CD14-positive monocyte (primary cell): ENCODE measurements around the gene TANGO2. TPM values are rescaled to one million over a fixed set of nuclear protein-coding genes. Genes with fewer than 3 reads are reported as not detected.

Experiments
- DNase-seq, 3 donors: peaks; one replicate each; pipeline ENCODE4 v3.0.0-alpha.2; 2011 to 2022
- H2AFZ ChIP-seq: 2 replicates; pipeline ENCODE4 v1.6.0; 2012; ENCODE audit warnings: mild to moderate bottlenecking, low read depth, low read length, inconsistent platforms; ENCODE audit not compliant: insufficient read depth, poor library complexity, severe bottlenecking
- H3K27ac ChIP-seq, 2 donors: 1 replicate in 1 of 2; 2 replicates in 1 of 2; pipeline ENCODE4 v1.5.1; 2012 to 2013; ENCODE audit warnings: low read length in 2 of 2, control low read depth in 1 of 2, inconsistent platforms in 1 of 2, low read depth in 1 of 2, mild to moderate bottlenecking in 1 of 2
- H3K27me3 ChIP-seq, 2 donors: one replicate each; pipeline versions ENCODE4 v1.6.0 to v1.6.1; 2011 to 2013; ENCODE audit warnings: low read length in 2 of 2; ENCODE audit not compliant: control insufficient read depth in 2 of 2, insufficient read depth in 2 of 2
- H3K36me3 ChIP-seq, 2 donors: replicated peaks in 1 of 2; 1 replicate in 1 of 2; 2 replicates in 1 of 2; pipeline versions ENCODE4 v1.5.1 to v1.6.1; 2012 to 2013; ENCODE audit warnings: low read length in 2 of 2, control low read depth in 1 of 2, inconsistent platforms in 1 of 2, mild to moderate bottlenecking in 1 of 2; ENCODE audit not compliant: insufficient read depth in 2 of 2, control insufficient read depth in 1 of 2
- H3K4me1 ChIP-seq, 2 donors: 1 replicate in 1 of 2; 2 replicates in 1 of 2; pipeline versions ENCODE4 v1.5.1 to v1.6.1; 2012 to 2013; ENCODE audit warnings: low read length in 2 of 2, control low read depth in 1 of 2, inconsistent platforms in 1 of 2, mild to moderate bottlenecking in 1 of 2, moderate library complexity in 1 of 2; ENCODE audit not compliant: insufficient read depth in 2 of 2, control insufficient read depth in 1 of 2
- H3K4me2 ChIP-seq: replicated peaks from 2 replicates; pipeline ENCODE3; 2012; ENCODE audit warnings: low read length, moderate library complexity, mild to moderate bottlenecking; ENCODE audit not compliant: poor library complexity, severe bottlenecking; ENCODE audit errors: extremely low read depth
- H3K4me3 ChIP-seq, 3 experiments: fragments of 200-600 bp in 1 of 3; sonication (generic) in 1 of 3; replicated peaks in 1 of 3; 1 replicate in 2 of 3; 2 replicates in 1 of 3; pipeline ENCODE4 v1.5.1; 2011 to 2013; ENCODE audit warnings: low read length in 3 of 3, mild to moderate bottlenecking in 3 of 3, control low read depth in 2 of 3, low read depth in 2 of 3, inconsistent platforms in 1 of 3, moderate library complexity in 1 of 3
- H3K79me2 ChIP-seq: 2 replicates; pipeline ENCODE4 v1.6.0; 2012; ENCODE audit warnings: mild to moderate bottlenecking, control low read depth, inconsistent platforms, low read length, moderate library complexity; ENCODE audit not compliant: insufficient read depth
- H3K9ac ChIP-seq: 2 replicates; pipeline ENCODE4 v1.6.0; 2017; ENCODE audit warnings: low read length, mild to moderate bottlenecking; ENCODE audit not compliant: insufficient read depth, poor library complexity, severe bottlenecking
- H3K9me3 ChIP-seq, 2 donors: replicated peaks in 1 of 2; 1 replicate in 1 of 2; 2 replicates in 1 of 2; pipeline versions ENCODE4 v1.5.1 to v1.6.1; 2012 to 2013; ENCODE audit warnings: low read length in 2 of 2, control low read depth in 1 of 2; ENCODE audit not compliant: control insufficient read depth in 1 of 2, insufficient read depth in 1 of 2
- H4K20me1 ChIP-seq: 2 replicates; pipeline ENCODE4 v1.6.0; 2012; ENCODE audit warnings: mild to moderate bottlenecking, low read length, control low read depth, moderate library complexity; ENCODE audit not compliant: insufficient read depth
- H3K27ac Mint-ChIP-seq, 7 donors: one replicate each; pipeline ENCODE4 v1.8.0; 2020; ENCODE audit warnings: mild to moderate bottlenecking in 7 of 7, mixed read lengths in 7 of 7, moderate library complexity in 6 of 7, inconsistent platforms in 2 of 7
- H3K27me3 Mint-ChIP-seq, 3 donors: one replicate each; pipeline ENCODE4 v1.8.0; 2021 to 2022; ENCODE audit warnings: low read depth in 3 of 3, mild to moderate bottlenecking in 3 of 3, mixed read lengths in 3 of 3, moderate library complexity in 3 of 3, inconsistent platforms in 1 of 3
- H3K36me3 Mint-ChIP-seq, 2 donors: one replicate each; pipeline ENCODE4 v1.8.0; 2020; ENCODE audit warnings: mixed read lengths in 2 of 2, inconsistent platforms in 1 of 2, mild to moderate bottlenecking in 1 of 2
- H3K4me1 Mint-ChIP-seq: one replicate; pipeline ENCODE4 v1.8.0; 2020; ENCODE audit warnings: mild to moderate bottlenecking, mixed read lengths
- H3K4me3 Mint-ChIP-seq, 2 donors: one replicate each; pipeline ENCODE4 v1.8.0; 2020; ENCODE audit warnings: mild to moderate bottlenecking in 2 of 2, mixed read lengths in 2 of 2, moderate library complexity in 1 of 2
- H3K9me3 Mint-ChIP-seq, 7 donors: one replicate each; pipeline ENCODE4 v1.8.0; 2020 to 2022; ENCODE audit warnings: mixed read lengths in 7 of 7, mild to moderate bottlenecking in 6 of 7, moderate library complexity in 6 of 7, inconsistent platforms in 2 of 7
- WGBS: methylation state at CpG from one replicate; pipeline ENCODE4 v1.1.5; 2013; ENCODE audit warnings: missing lambda C conversion rate; ENCODE audit not compliant: insufficient coverage; 5-methylcytosine and 5-hydroxymethylcytosine counted together
- intact Hi-C, 2 donors: fragments of 100-400 bp; cut with micrococcal nuclease; formaldehyde crosslinking; loops; one replicate each; pipeline versions ENCODE4 v1.15.0 to v1.15.1; 2023
- polyA plus RNA-seq, 3 donors: library from polyadenylated mRNA; depleted of rRNA in 1 of 3; unstranded in 2 of 3; stranded (reverse) in 1 of 3; fragments of 300-500 nt in 2 of 3; fragments of >200 nt in 1 of 3; fragmentation: Illumina TruSeq in 2 of 3; gene quantifications; 1 replicate in 2 of 3; 2 replicates in 1 of 3; pipeline ENCODE4 v1.2.3, GENCODE V29; 2012 to 2021
- TF ChIP-seq, protein P1 (sequence below): fragments of 200-600 bp; IDR thresholded peaks from one replicate; pipeline ENCODE4 v1.8.0; 2022; ENCODE audit warnings: antibody characterized with exemption, mild to moderate bottlenecking

The TANGO2 gene
- polyA plus RNA-seq, 3 donors, result 56.4 to 94.9 (median 58.2) TPM

DNA sequence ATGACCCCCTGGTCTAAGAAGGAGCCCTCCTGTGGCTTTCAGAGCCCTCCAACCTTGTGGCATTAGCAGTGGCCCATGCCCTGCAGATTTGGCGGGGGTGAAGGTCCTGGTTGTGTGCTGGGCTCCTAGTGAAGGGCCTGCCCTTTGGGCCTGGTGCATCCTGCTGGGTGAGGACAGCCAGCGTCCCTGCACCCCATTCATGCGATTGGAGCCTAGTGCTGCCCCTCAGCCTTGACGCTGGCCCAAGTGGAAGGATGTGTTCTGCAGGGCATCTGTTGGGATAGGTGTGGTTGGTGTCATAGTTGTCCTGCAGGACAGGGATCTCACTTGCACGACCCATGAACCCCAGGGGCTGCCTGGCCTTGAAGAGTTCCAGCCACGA lies 31.0 kb downstream of the TANGO2 start:
- Histone ChIP-seq H3K27ac (no peak overlapping the region), H3K4me3 (no peak overlapping the region), H2AFZ (no peak overlapping the region), H3K27me3 (no peaks in the 10 kb centered on the region), H3K79me2 (peaks cover 6% of the 10 kb centered on the region), H4K20me1 (peaks cover 54% of the 10 kb centered on the region), H3K4me2 (no peak overlapping the region), H3K4me1 (no peaks in the 10 kb centered on the region), H3K9ac (no peak overlapping the region), H3K9me3 (peaks cover 11 to 12% of the 10 kb centered on the region in 2 donors), H3K36me3 (peaks cover 84 to 88% of the 10 kb centered on the region in 2 donors)
- Mint-ChIP-seq H3K4me1 (no peaks in the 10 kb centered on the region), H3K36me3 (peaks cover 79 to 97% of the 10 kb centered on the region in 2 donors), H3K4me3 (no peak overlapping the region), H3K9me3 (peaks cover 11 to 17% (median 13%) of the 10 kb centered on the region in 7 donors), H3K27me3 (no peaks in the 10 kb centered on the region), H3K27ac (peak overlapping the region in 1 of 7 donors; percentile 58)
- 98% methylated on average over 6 of the region's 6 CpGs for WGBS
- TF ChIP-seq, protein P1, sequence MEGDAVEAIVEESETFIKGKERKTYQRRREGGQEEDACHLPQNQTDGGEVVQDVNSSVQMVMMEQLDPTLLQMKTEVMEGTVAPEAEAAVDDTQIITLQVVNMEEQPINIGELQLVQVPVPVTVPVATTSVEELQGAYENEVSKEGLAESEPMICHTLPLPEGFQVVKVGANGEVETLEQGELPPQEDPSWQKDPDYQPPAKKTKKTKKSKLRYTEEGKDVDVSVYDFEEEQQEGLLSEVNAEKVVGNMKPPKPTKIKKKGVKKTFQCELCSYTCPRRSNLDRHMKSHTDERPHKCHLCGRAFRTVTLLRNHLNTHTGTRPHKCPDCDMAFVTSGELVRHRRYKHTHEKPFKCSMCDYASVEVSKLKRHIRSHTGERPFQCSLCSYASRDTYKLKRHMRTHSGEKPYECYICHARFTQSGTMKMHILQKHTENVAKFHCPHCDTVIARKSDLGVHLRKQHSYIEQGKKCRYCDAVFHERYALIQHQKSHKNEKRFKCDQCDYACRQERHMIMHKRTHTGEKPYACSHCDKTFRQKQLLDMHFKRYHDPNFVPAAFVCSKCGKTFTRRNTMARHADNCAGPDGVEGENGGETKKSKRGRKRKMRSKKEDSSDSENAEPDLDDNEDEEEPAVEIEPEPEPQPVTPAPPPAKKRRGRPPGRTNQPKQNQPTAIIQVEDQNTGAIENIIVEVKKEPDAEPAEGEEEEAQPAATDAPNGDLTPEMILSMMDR, result no peak
- no peak for DNase-seq
- intact Hi-C loops, result no loop called here

DNA sequence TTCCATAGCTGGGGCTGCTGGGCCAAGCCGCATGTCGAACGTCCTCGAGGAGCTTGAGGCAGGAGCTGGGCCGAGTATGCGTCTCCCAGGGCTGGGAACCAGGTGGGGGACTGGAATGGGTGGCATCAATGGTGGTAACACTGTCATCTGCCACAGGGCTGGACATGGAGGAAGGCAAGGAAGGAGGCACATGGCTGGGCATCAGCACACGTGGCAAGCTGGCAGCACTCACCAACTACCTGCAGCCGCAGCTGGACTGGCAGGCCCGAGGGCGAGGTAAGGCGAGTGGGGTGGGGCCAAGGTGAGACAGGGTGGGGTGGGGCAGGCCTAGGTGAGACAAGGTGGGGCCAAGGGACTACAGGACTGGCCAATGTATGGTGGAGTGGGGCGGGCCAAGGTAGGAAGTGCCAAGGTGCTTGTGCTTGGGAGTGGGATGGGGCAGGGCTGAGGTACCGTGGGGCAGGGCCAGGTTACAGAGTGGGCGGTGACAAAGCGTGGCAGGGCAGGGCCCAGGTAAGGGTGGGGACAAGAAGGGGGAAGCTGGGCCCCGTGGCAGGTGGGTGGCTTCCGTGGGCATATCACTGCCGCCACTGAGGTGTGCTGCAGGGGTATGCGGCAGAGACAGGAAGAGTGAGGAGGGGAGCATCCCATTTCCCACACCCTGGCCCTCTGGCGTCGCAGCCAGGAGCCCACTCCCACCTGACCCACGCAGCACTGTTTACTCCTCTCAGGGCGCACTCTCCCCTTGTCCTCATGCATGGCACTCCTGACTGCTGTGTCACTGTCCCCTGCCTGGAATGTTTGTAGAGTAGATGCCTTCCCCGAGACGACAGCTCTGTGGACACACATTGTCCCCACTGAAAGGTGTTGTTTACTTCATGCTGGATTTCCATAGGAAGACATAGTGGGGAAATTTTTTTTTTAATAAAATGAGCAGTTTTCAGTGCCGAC lies 31.7 kb downstream of the TANGO2 start:
- 98% methylated on average over 17 of the region's 26 CpGs for WGBS
- peaks cover 5% of the 10 kb centered on the region for H3K79me2 ChIP-seq
- no peak overlapping the region for H3K9ac ChIP-seq
- Mint-ChIP-seq H3K27me3 (no peaks in the 10 kb centered on the region), H3K27ac (peak overlapping the region in 1 of 7 donors; percentile 58), H3K4me3 (no peak overlapping the region), H3K4me1 (no peaks in the 10 kb centered on the region), H3K36me3 (peaks cover 77 to 97% of the 10 kb centered on the region in 2 donors), H3K9me3 (peaks cover 6 to 10% (median 7%) of the 10 kb centered on the region in 7 donors)
- intact Hi-C loops, result no loop called here
- no peaks in the 10 kb centered on the region for H3K27me3 ChIP-seq
- no peak overlapping the region for H3K27ac ChIP-seq
- H2AFZ ChIP-seq, result no peak overlapping the region
- no peak overlapping the region for H3K4me2 ChIP-seq
- no peak overlapping the region for H3K4me3 ChIP-seq
- no peaks in the 10 kb centered on the region for H3K4me1 ChIP-seq
- H3K9me3 ChIP-seq, result peaks cover 7% of the 10 kb centered on the region in 2 donors
- no peak for DNase-seq
- peaks cover 57% of the 10 kb centered on the region for H4K20me1 ChIP-seq
- H3K36me3 ChIP-seq, result peaks cover 86 to 88% of the 10 kb centered on the region in 2 donors
- TF ChIP-seq, protein P1, result no peak
